ENCODE results near the gene VAV3. TPM values are rescaled to one million over a fixed set of nuclear protein-coding genes. Genes with fewer than 3 reads are reported as not detected.
"Not testable (repeated sequence)": the region's sequence is repeated elsewhere in the genome, so short reads cannot be mapped to it uniquely, and the experiment has no call there.

The VAV3 gene
- total RNA-seq, 1 donor from 2014 or later, result 126 TPM

DNA sequence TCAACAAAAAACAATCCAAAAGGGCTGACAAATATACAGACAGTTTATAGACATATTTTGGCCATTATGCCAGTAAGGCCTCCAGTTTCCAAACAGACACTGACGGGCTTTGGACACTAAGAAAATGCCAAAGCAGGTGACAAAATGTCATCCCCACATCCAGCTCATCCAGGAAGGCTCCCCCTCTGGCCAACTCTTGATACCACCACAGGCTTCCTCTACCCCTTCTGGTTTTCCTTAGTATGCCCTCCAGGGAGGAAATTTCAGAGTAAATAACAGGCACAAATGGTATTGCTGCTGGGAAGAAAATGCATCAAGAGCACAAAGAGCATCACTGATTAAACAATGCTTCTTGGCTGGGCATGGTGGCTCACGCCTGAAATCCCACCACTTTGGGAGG, 225.3 kb downstream of the VAV3 start:
- DNase-seq (ENCODE audit: low read depth), result no peak

DNA sequence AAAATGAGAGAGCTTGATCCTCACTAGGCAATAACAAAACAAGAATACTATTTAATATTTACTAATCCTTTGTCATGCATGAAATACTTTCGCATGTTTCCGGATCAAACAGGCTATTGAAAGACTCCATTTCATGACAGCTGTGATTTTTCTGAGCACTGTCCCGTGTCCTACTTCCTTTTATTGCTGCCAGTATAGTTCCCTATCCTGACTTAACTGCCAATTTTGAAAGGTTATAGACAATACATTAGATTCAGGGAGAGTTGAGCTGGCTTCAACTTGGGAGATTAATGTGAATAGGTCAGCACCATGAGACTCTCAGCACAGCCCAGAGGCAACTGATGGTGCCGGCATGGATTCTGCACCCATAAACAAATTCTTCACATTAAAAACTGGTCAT, 225.8 kb downstream of the VAV3 start:
- peak; percentile 52 for DNase-seq (ENCODE audit: low read depth)

DNA sequence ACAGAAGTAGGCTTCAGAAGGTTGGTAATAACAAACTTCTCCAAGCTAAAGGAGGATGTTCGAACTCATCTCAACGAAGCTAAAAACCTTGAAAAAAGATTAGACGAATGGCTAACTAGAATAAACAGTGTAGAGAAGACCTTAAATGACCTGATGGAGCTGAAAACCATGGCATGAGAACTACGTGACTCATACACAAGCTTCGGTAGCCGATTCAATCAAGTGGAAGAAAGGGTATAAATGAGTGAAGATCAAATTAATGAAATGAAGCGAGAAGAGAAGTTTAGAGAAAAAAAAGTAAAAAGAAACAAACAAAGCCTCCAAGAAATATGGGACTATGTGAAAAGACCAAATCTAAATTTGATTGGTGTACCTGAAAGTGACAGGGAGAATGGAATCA, 231.6 kb downstream of the VAV3 start:
- peak; percentile 83 for DNase-seq (ENCODE audit: low read depth)

- DNase-seq (ENCODE audit: low read depth), result no peak
Observed at GRCh38 chr1:107727866-107728265, 237.1 kb downstream of the VAV3 start.

DNA sequence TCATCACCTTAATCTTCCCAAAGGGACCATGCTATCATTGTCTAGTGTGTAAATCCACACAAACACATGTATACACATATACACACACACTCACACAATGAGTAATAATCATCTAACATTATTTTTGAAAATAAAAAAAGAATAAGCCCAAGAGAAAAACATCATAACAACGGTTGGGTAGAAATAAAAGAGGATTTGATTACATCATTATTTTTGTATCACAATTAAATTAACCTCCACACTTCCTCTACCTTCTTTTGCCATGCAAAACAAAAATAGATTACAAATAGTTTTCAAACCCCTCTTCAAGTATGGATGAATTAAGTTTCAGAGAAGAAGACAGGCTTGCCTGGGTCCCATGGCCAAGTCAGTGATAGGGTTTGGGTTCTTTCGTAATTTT, 238.1 kb downstream of the VAV3 start:
- DNase-seq (ENCODE audit: low read depth), result no peak

GRCh38 chr1:107724648-107725047, 240.3 kb downstream of the VAV3 start:
- DNase-seq (ENCODE audit: low read depth), result peak; percentile 77

DNA sequence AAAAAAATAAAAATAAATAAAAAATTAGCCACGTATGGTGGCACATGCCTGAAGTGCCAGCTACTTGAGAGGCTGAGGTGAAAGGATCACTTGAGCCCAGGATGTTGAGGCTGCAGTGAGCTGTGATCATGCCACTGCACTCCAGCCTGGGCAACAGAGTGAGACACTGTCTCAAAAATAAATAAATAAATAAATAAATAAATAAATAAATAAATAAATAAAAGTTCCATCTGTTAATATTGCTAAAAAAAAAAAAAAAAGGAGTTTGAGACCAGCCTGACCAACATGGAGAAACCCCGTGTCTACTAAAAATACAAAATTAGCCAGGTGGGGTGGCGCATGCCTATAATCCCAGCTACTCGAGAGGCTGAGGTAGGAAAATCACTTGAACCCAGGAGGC, 244.8 kb downstream of the VAV3 start:
- DNase-seq (ENCODE audit: low read depth), result not testable (repeated sequence)

- no peak for DNase-seq (ENCODE audit: low read depth)
Observed at GRCh38 chr1:107710005-107710404, 255.0 kb downstream of the VAV3 start.

- DNase-seq (ENCODE audit: low read depth), result no peak
Observed at GRCh38 chr1:107707111-107707510, 257.9 kb downstream of the VAV3 start.

- DNase-seq (ENCODE audit: low read depth), result no peak
Observed at GRCh38 chr1:107706182-107706581, 258.8 kb downstream of the VAV3 start.

- DNase-seq (ENCODE audit: low read depth), result no peak
Observed at GRCh38 chr1:107704911-107705310, 260.1 kb downstream of the VAV3 start.

GRCh38 chr1:107702946-107703571, 261.9 kb downstream of the VAV3 start:
- DNase-seq (ENCODE audit: low read depth), result no peak

GRCh38 chr1:107700651-107701050, 264.3 kb downstream of the VAV3 start:
- DNase-seq (ENCODE audit: low read depth), result not testable (repeated sequence)

DNA sequence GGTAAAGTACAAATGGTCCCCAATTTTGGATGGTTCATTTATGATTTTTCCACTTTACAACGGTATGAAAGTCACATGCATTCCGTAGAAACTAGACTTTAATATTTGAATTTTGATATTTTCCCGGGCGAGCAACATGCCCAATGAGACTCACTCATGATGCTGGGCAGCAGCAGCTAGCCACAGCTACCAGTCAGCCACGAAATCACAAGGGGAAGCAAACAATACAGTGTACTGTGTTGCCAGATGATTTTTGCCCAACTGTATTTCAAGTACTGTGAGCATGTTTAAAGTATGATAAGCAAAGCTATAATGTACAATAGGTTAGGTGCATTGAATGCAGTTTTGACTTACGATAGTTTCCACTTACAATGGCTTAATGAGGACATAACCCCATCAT, 266.8 kb downstream of the VAV3 start:
- no peak for DNase-seq (ENCODE audit: low read depth)

DNA sequence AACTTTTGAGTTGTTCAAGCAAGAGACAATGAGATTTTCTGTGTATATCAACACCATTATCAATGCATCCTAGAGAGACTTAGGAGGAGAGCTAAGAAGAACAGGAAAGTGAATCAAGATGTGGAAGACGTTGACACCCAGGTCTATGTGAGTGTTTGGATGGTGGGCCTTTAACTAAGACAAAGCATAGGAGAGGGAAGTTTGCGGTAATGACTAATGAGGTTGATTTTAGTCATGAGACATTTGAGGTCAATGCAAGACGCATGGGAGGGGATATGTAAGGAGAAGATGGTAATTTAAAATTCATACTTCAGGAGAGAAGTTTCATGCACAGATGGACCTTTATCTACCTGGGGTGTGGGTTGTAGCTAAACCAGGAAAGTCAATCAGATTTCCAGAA, 269.6 kb downstream of the VAV3 start:
- no peak for DNase-seq (ENCODE audit: low read depth)

GRCh38 chr1:107692580-107693345, 272.2 kb downstream of the VAV3 start:
- peak; percentile 71 for DNase-seq (ENCODE audit: low read depth)

DNA sequence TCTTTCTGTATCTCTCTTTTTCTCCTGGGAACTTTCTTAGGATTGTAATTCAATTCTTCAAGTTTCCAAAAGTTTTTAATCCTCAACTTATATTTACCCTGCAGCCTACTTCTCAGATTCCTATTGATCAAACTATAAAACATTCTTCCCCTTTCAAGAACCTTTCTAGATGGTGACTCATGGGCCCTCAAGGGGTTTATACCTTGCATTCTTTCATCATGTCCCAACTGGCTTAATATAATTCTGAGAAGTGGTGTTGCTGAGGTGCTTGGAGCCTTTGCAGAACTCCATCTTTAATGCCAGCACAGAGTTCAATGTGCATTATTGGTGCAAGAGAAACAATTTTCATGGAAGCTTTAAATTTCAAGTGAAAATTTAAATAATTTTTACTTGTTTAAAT, 273.4 kb downstream of the VAV3 start:
- DNase-seq (ENCODE audit: low read depth), result peak; percentile 89

GRCh38 chr1:107690491-107690890, 274.5 kb downstream of the VAV3 start:
- DNase-seq (ENCODE audit: low read depth), result no peak

DNA sequence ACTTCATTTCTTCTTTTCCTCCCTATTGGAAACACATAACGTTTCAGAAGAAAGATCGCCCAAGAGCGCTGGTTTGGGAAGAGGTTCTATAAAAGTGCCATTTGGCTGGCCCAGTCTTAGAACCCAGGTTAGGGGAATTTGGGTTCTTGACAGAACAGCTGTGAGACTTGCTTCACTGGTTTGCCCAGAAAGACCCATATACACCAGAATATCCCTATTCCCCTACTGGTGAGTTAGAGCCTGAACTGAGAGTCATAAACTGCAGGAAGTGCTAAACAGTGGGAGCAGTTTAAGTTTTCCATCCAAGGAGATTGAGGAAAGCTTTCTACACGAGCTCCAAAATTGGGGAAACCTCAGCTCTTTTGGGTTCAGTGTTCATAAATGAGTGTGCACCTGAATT, 275.2 kb downstream of the VAV3 start:
- no peak for DNase-seq (ENCODE audit: low read depth)

DNA sequence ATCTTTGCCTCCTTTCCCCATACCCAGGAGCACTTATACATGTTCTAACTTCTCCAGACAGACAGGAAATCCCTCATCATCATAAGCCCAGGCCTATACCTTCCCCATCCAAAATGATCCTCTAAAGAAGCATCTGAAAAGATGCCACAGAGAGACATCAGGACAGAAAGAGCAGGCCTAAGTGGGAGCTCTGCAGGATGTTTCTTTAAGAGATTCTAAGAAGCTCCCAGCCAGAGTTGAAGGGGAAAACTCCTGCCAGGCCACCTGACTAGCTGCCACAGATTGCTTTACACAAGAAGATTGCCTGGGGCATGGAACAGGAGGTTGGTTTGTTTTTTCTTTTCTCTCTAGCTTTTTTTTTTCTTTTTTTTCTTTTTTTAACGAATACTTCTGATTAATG, 275.8 kb downstream of the VAV3 start:
- peak; percentile 84 for DNase-seq (ENCODE audit: low read depth)

GRCh38 chr1:107687849-107688753, 276.9 kb downstream of the VAV3 start:
- peak; percentile 98 for DNase-seq (ENCODE audit: low read depth)

DNA sequence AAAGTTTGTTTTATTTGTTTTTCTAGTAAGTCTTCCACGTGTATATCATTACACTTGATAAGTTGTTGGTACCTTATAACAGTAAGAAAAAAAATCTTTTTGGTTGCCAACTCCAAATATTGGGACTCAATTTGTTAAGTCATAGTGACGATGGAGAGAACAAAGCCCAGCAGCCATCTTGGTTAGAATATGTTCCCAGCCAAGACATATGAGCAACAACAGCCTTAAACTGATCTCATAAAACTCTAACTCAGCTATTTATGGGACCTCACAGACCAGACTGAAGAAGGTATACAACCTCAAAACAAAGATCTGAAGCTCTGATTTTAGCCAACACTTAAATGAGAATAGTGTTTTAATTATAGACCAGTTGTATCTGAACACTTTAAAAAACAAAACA, 281.3 kb downstream of the VAV3 start:
- peak; percentile 68 for DNase-seq (ENCODE audit: low read depth)

Data from renal cortical epithelial cell (primary cell).